ENCODE measurements around the gene PUS10. TPM values are rescaled to one million over a fixed set of nuclear protein-coding genes. Genes with fewer than 3 reads are reported as not detected.

PUS10 gene
- total RNA-seq, 4 donors from 2014 or later: 1.9 to 3.2 (median 2.6) TPM

GRCh38 chr2:60899892-60900249, 118.2 kb downstream of the PUS10 start:
- Histone ChIP-seq H3K9me3 (no peaks in the 10 kb centered on the region), H3K36me3 (peaks cover 32 to 89% (median 73%) of the 10 kb centered on the region in 4 donors), H3K27ac (replicated peaks in 1 of 4) (no peak overlapping the region), H3K4me1 (no peaks in the 10 kb centered on the region), H3K27me3 (no peaks in the 10 kb centered on the region), H3K4me3 (no peak overlapping the region)
- 100% methylated on average over 1 of the region's 1 CpG for whole genome bisulfite sequencing
- intact Hi-C loops (cut with DNase I): no loop called here
- DNase-seq (ENCODE audit: extremely low spot score): no peak
- no peak for TF ChIP-seq POLR2AphosphoS5 (IDR thresholded peaks at IDR 0.05)
- TF ChIP-seq EP300 (IDR thresholded peaks at IDR 0.05): no peak
- TF ChIP-seq POLR2A (IDR thresholded peaks at IDR 0.05; ENCODE audit: low read depth): no peak
- no peak for TF ChIP-seq CTCF (IDR thresholded peaks at IDR 0.05)

- Histone ChIP-seq H3K27ac (replicated peaks in 1 of 4) (no peak overlapping the region), H3K27me3 (no peaks in the 10 kb centered on the region), H3K4me3 (no peak overlapping the region), H3K36me3 (peaks cover 32 to 88% (median 69%) of the 10 kb centered on the region in 4 donors), H3K9me3 (no peaks in the 10 kb centered on the region), H3K4me1 (no peaks in the 10 kb centered on the region)
- DNase-seq (ENCODE audit: extremely low spot score): no peak
- intact Hi-C loops (cut with DNase I): no loop called here
- TF ChIP-seq EP300 (IDR thresholded peaks at IDR 0.05) (no peak), POLR2AphosphoS5 (IDR thresholded peaks at IDR 0.05) (no peak), POLR2A (IDR thresholded peaks at IDR 0.05; ENCODE audit: low read depth) (no peak), CTCF (IDR thresholded peaks at IDR 0.05) (no peak)
- WGBS: 81% methylated on average over 6 of the region's 6 CpGs
Observed at GRCh38 chr2:60899230-60899891, 118.7 kb downstream of the PUS10 start.

- Histone ChIP-seq H3K27ac (replicated peaks in 1 of 4) (no peak overlapping the region), H3K4me1 (no peaks in the 10 kb centered on the region), H3K27me3 (no peaks in the 10 kb centered on the region), H3K36me3 (peaks cover 32 to 85% (median 65%) of the 10 kb centered on the region in 4 donors), H3K4me3 (no peak overlapping the region), H3K9me3 (no peaks in the 10 kb centered on the region)
- 97% methylated on average over 1 of the region's 1 CpG for WGBS
- no peak for DNase-seq (ENCODE audit: extremely low spot score)
- TF ChIP-seq CTCF (IDR thresholded peaks at IDR 0.05): no peak
- TF ChIP-seq POLR2A (IDR thresholded peaks at IDR 0.05; ENCODE audit: low read depth): no peak
- no peak for TF ChIP-seq EP300 (IDR thresholded peaks at IDR 0.05)
- no peak for TF ChIP-seq POLR2AphosphoS5 (IDR thresholded peaks at IDR 0.05)
- intact Hi-C loops (cut with DNase I): no loop called here
Observed at GRCh38 chr2:60898567-60898966, 119.5 kb downstream of the PUS10 start.

Small RNA genes lying within 50 kb of the gene (small RNA-seq; reads per million reads assigned to genes)
- 0 reads per million in 3 donors for gene RNA5SP95
- 0 reads per million in 3 donors for gene RNU4-51P

Other genes starting within 250 kb of the PUS10 start
- gene REL, start 136.7 kb downstream of the PUS10 start, total RNA-seq: 10 to 100 TPM in 1 of 4 donors, 1 to 10 TPM in 3; 9.1 to 16.2 (median 9.5) TPM
- gene PEX13, start 535 bp downstream of the PUS10 start, total RNA-seq: 10 to 100 TPM; 21.0 to 42.3 (median 26.2) TPM
- 1 to 10 TPM; 5.0 to 7.5 (median 6.3) TPM for gene SANBR, start 47.6 kb upstream of the PUS10 start, total RNA-seq
- 10 to 100 TPM; 18.7 to 43.2 (median 33.2) TPM for gene C2orf74, start 143.9 kb upstream of the PUS10 start, total RNA-seq

Measured in esophagus muscularis mucosa (tissue), 4 donors.